Stomach smooth muscle (tissue), 2 donors: Measurements from ENCODE around the gene MCUR1.
"Not testable (repeated sequence)": the region's sequence is repeated elsewhere in the genome, so short reads cannot be mapped to it uniquely, and the experiment has no call there.

Experiments used
- H3K27ac ChIP-seq: one replicate; pipeline ENCODE4 v1.7.0; 2013; ENCODE audit warnings: mild to moderate bottlenecking, low read length, inconsistent platforms
- H3K27me3 ChIP-seq, 2 donors: one replicate each; pipeline ENCODE4 v1.7.0; 2013; ENCODE audit warnings: low read length in 2 of 2; ENCODE audit not compliant: insufficient read depth in 2 of 2, control insufficient read depth in 1 of 2
- H3K36me3 ChIP-seq, 2 donors: one replicate each; pipeline ENCODE4 v1.7.0; 2013; ENCODE audit warnings: low read length in 2 of 2; ENCODE audit not compliant: control insufficient read depth in 2 of 2, insufficient read depth in 2 of 2
- H3K4me1 ChIP-seq: one replicate; pipeline ENCODE4 v1.7.0; 2013; ENCODE audit warnings: low read length; ENCODE audit not compliant: control insufficient read depth, insufficient read depth
- H3K4me3 ChIP-seq, 2 donors: one replicate each; pipeline ENCODE4 v1.7.0; 2013; ENCODE audit warnings: low read length in 2 of 2
- H3K9ac ChIP-seq, 2 donors: one replicate each; pipeline ENCODE4 v1.7.0; 2013; ENCODE audit warnings: low read length in 2 of 2, mild to moderate bottlenecking in 1 of 2
- H3K9me3 ChIP-seq, 2 donors: one replicate each; pipeline ENCODE4 v1.7.0; 2013; ENCODE audit warnings: low read length in 2 of 2; ENCODE audit not compliant: control insufficient read depth in 2 of 2
- donor health status: healthy.
- donor health status: Pancreatic carcinoma.

MCUR1 gene

DNA sequence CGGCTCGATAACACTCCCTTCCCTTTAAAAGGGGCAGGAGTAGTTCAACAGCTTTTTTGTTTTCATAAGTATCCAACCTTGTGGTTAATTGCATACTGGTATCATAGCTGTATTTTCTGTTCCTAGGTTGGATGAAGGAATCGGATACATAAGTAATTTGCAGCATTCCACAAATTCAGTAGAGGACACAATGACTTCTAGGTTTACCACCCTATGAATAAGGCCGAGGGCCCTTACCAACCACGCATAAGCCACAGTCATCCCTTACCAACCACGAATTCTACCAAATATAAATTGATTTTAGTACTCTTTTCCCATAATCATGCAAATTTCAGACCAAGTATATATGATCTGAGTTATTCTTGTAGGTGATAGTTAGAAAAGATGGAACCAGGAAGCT is 36.3 kb downstream of the MCUR1 start:
- no peaks in the 10 kb centered on the region for H3K27me3 ChIP-seq

DNA sequence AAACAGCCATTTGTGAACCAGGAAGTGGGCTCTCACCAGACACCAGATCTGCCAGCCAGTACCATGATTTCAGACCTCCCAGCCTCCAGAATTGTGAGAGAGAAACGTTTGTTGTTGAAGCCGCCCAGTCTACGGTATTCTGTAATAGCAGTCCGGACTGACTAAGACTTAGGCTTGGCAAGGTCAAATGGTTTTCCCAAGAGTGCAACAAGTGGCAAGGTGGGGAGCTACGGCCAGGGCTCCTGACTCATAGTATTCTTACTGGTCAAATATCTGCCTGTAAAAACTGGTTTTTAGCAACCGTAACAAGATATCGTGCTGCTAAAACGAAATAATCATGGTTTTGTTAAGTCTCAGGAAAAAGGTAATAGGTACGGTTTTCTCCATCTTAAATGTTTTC is 37.8 kb downstream of the MCUR1 start:
- no peak overlapping the region for H3K4me3 ChIP-seq
- H3K27ac ChIP-seq, result no peak overlapping the region
- no peaks in the 10 kb centered on the region for H3K9me3 ChIP-seq
- H3K36me3 ChIP-seq, result no peaks in the 10 kb centered on the region
- no peaks in the 10 kb centered on the region for H3K4me1 ChIP-seq
- H3K27me3 ChIP-seq, result no peaks in the 10 kb centered on the region
- H3K9ac ChIP-seq, result no peak overlapping the region

More for the DNA sequence above, 36.3 kb downstream of the MCUR1 start:
- H3K4me3 ChIP-seq, result no peak overlapping the region
- no peaks in the 10 kb centered on the region for H3K4me1 ChIP-seq
- H3K36me3 ChIP-seq, result no peaks in the 10 kb centered on the region
- no peaks in the 10 kb centered on the region for H3K9me3 ChIP-seq
- H3K27ac ChIP-seq, result no peak overlapping the region
- H3K9ac ChIP-seq, result no peak overlapping the region

DNA sequence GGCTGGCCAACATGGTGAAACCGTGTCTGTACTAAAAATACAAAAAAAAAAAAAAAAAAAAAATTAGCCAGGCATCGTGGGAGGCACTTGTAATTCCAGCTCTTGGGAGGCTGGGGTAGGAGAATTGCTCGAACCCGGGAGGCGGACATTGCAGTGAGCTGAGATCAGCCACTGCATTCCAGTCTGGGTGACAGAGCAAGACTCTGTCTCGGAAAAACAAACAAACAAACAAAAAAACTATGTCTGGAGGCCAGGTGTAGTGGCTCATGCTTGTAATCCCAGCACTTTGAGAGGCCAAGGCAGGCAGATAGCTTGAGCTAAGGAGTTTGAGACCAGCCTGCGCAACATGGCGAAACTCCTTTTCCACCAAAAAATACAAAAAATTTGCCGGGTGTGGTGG is 38.9 kb downstream of the MCUR1 start:
- not testable (repeated sequence) for H3K4me3 ChIP-seq, H3K9me3 ChIP-seq, H3K36me3 ChIP-seq, H3K4me1 ChIP-seq, H3K27ac ChIP-seq, H3K27me3 ChIP-seq, H3K9ac ChIP-seq

DNA sequence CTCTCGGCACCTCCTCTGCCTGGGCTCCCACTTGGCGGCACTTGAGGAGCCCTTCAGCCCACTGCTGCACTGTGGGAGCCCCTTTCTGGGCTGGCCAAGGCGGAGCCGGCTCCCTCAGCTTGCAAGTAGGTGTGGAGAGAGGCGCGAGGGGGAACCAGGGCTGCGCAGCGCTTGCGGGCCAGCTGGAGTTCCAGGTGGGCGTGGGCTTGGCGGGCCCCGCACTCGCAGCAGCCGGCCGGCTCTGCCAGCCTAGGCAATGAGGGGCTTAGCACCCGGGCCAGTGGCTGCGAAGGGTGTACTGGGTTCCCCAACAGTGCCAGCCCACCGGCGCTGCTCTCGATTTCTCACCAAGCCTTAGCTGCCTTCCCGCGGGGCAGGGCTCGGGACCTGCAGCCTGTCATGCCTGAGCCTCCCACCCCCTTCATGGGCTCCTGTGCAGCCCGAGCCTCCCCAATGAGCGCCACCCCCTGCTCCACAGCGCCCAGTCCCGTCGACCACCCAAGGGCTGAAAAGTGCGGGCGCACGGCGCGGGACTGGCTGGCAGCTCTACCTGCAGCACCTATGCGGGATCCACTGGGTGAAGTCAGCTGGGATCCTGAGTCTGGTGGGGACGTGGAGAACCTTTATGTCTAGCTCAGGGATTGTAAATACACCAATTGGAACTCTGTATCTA is 41.9 kb downstream of the MCUR1 start:
- not testable (repeated sequence) for H3K27ac ChIP-seq, H3K36me3 ChIP-seq, H3K4me3 ChIP-seq, H3K4me1 ChIP-seq, H3K9me3 ChIP-seq, H3K9ac ChIP-seq, H3K27me3 ChIP-seq

DNA sequence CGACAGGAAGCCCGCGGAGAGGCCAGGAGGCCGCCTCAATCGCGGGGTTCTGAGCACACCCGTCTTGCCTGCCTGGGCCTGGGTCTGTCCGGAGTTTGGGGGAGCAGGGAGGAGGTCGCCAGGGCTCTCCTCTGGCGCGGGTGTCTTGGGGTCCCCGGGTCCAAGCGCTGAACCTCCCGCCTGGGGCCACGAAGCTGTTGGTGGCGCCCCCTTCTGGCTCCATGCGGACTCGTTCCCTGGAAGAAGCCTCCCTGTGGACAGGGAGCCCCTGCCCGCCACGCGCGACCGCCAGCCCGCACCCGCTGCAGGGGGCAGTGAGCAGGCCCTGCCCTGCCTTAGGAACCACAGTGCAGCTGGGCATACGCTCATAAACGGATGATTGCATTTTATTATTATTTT is 44.7 kb downstream of the MCUR1 start:
- Histone ChIP-seq H3K36me3 (no peaks in the 10 kb centered on the region), H3K4me1 (peaks cover 16% of the 10 kb centered on the region), H3K4me3 (no peak overlapping the region), H3K9me3 (no peaks in the 10 kb centered on the region), H3K9ac (no peak overlapping the region), H3K27ac (no peak overlapping the region), H3K27me3 (no peaks in the 10 kb centered on the region)

DNA sequence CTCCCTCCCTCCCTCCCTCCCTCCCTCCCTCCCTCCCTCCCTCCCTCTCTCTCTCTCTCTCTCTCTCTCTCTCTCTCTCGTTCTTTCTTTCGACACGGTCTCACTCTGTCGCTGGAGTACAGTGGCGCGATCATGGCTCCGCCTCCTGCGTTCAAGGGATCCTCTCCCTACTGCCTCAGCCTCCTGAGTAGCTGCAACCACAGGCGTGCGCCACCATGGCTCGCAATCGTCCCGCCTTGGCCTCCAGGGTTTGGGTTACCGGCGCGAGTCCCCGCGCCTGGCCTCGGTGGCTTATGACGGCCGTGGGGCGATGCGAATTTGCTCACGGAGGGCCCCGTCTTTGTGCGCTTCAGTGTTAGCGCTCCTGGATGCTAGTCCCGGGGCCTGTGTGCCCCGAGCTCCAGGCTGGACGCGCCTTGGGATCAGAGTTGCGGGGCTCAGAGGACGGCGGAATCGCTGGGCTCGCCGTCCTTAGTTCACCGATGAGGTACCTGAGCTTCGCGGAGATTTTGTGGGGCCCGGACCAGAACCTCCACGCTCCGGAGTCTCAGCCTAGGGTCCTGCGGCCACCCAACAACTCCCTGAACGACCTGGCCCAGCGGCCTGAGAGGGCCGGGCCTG is 45.2 kb downstream of the MCUR1 start:
- H3K36me3 ChIP-seq, result no peaks in the 10 kb centered on the region
- H3K4me1 ChIP-seq, result peaks cover 16% of the 10 kb centered on the region
- H3K9me3 ChIP-seq, result no peaks in the 10 kb centered on the region
- no peak overlapping the region for H3K9ac ChIP-seq
- H3K27ac ChIP-seq, result no peak overlapping the region
- H3K27me3 ChIP-seq, result no peaks in the 10 kb centered on the region
- H3K4me3 ChIP-seq, result no peak overlapping the region

DNA sequence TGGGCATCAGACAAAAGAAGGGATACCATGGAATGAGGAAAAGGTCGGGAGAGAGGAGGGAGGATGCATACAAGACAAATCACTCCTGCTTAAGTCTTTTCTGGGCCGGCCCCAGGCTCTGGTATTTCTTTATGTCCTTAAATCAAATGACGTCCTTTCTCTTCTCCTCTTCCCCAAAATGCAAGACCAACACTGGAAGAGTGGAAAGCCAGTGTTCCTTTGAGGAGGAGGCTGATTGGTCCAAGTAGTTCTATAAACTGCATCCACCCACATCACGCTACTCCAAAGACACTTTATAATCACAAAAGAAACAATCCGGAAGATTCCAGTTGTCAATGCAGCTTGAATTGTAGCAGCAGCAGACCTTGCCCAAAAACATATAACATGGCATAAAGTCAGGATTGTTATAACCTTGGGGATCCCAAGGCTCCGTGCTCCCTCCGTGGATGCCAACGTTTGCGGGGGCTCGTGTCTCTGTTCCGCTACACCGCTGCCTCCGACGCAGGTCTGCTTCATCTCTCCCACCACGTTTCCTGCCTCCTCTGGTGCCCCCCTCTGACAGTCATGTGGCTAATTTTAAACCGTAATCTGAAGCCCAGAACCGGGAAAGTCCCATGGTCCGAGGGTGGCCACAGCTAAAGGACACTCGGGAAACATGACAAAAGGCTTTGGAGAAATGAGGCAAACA is 47.1 kb downstream of the MCUR1 start:
- H3K27ac ChIP-seq, result peak overlapping the region; percentile 41
- no peaks in the 10 kb centered on the region for H3K9me3 ChIP-seq
- no peaks in the 10 kb centered on the region for H3K36me3 ChIP-seq
- H3K4me3 ChIP-seq, result peak overlapping the region; percentile 62 to 77
- H3K27me3 ChIP-seq, result no peaks in the 10 kb centered on the region
- peak overlapping the region; percentile 39 to 69 for H3K9ac ChIP-seq
- H3K4me1 ChIP-seq, result peaks cover 24% of the 10 kb centered on the region

DNA sequence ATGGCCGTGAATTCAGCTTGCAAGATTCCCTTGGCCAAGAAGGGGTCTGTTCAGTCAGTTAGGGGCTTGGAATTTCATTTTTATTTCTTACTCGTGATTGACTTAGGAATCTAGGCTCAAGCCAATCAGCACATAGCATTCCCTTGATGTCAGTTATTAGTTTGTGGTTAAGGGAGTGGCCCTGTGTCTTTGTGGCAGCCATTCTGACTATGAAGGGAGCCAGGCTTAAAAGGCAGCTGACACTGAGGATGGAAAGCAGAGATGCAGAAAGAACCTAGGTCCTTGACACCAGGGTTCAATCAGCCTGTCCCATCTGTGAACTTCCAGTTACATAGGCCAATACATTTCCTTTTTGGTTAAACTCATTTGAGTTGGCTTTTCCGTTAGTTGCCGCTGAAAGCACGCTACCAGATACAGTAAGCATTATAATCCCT is 48.1 kb downstream of the MCUR1 start:
- no peak overlapping the region for H3K9ac ChIP-seq
- H3K36me3 ChIP-seq, result no peaks in the 10 kb centered on the region
- H3K4me3 ChIP-seq, result no peak overlapping the region
- no peaks in the 10 kb centered on the region for H3K27me3 ChIP-seq
- peaks cover 33% of the 10 kb centered on the region for H3K4me1 ChIP-seq
- no peaks in the 10 kb centered on the region for H3K9me3 ChIP-seq
- no peak overlapping the region for H3K27ac ChIP-seq

DNA sequence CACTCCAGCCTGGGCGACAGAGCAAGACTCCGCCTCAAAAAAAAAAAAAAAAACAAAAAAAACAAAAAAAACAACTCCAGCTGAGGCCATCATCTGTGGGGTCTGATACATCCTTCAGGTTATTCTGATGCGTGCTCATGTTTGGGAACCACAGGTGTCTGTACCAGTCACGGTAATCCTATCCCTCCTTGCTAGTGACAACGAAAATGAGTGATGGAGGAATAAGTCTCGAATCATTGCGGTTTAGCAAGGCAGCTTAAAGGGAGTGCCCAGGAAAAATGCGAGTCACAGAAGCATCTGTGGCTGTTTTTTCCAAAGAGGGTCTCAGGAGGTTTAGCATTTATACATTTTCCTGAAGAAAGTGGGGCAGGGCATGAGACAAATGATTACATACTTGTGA is 48.8 kb downstream of the MCUR1 start:
- no peaks in the 10 kb centered on the region for H3K36me3 ChIP-seq
- H3K4me3 ChIP-seq, result no peak overlapping the region
- no peaks in the 10 kb centered on the region for H3K9me3 ChIP-seq
- H3K27me3 ChIP-seq, result no peaks in the 10 kb centered on the region
- peaks cover 40% of the 10 kb centered on the region for H3K4me1 ChIP-seq
- no peak overlapping the region for H3K27ac ChIP-seq
- H3K9ac ChIP-seq, result no peak overlapping the region

DNA sequence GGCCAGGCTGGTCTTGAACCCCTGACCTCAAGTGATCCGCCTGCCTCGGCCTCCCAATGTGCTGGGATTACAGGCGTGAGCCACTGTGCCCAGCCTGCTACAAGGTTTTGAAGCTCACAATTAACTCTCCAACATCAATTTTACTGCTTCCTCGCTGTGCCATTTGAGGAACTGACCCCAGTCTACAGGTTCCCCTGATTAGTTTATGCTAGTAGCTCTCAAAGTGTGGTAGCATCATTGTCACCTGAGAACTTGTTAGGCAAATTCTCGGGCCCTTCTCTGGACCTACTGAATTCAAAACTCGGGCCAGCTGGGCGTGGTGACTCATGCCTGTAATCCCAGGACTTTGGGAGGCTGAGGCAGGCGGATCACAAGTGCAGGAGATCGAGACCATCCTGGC is 49.4 kb downstream of the MCUR1 start:
- Histone ChIP-seq H3K27ac (no peak overlapping the region), H3K36me3 (no peaks in the 10 kb centered on the region), H3K9ac (no peak overlapping the region), H3K4me1 (peaks cover 46% of the 10 kb centered on the region), H3K4me3 (no peak overlapping the region), H3K9me3 (no peaks in the 10 kb centered on the region), H3K27me3 (no peaks in the 10 kb centered on the region)
